Fibroblast of lung (primary cell): ENCODE measurements around the gene KIF26A. TPM values are rescaled to one million over a fixed set of nuclear protein-coding genes. Genes with fewer than 3 reads are reported as not detected.

Experiments used
- DNase-seq, 2 donors: peaks; one replicate each; pipeline versions ENCODE4 v3.0.0 to v3.0.0-alpha.2; 2010; ENCODE audit warnings: low read depth in 2 of 2
- H2AFZ ChIP-seq: 2 replicates; pipeline ENCODE4 v1.5.1; 2012; ENCODE audit warnings: low read length, control low read depth, inconsistent platforms
- H3K27ac ChIP-seq: 2 replicates; pipeline ENCODE4 v1.5.1; 2011; ENCODE audit warnings: low read length, control low read depth; ENCODE audit not compliant: insufficient read depth
- H3K27me3 ChIP-seq: 2 replicates; pipeline ENCODE4 v1.5.1; 2011; ENCODE audit warnings: mild to moderate bottlenecking, low read length; ENCODE audit not compliant: control insufficient read depth, insufficient read depth
- H3K36me3 ChIP-seq: 2 replicates; pipeline ENCODE4 v1.5.1; 2011; ENCODE audit warnings: low read length; ENCODE audit not compliant: control insufficient read depth, insufficient read depth
- H3K4me1 ChIP-seq: 2 replicates; pipeline ENCODE4 v1.5.1; 2011; ENCODE audit warnings: low read length; ENCODE audit not compliant: control insufficient read depth, insufficient read depth; ENCODE audit errors: extremely low read depth
- H3K4me2 ChIP-seq: 2 replicates; pipeline ENCODE4 v1.5.1; 2011; ENCODE audit warnings: low read length, control low read depth; ENCODE audit not compliant: insufficient read depth; ENCODE audit errors: extremely low read depth
- H3K4me3 ChIP-seq, 4 experiments: fragments of 200-600 bp in 1 of 4; sonication (generic) in 1 of 4; replicated peaks in 1 of 4; 2 replicates each; pipeline ENCODE4 v1.5.1; 2011 to 2016; ENCODE audit warnings: low read length in 4 of 4, low read depth in 3 of 4, mild to moderate bottlenecking in 3 of 4, control low read depth in 2 of 4, inconsistent platforms in 1 of 4, mixed read lengths in 1 of 4; ENCODE audit not compliant: insufficient read depth in 1 of 4; ENCODE audit errors: control extremely low read depth in 1 of 4
- H3K79me2 ChIP-seq: 2 replicates; pipeline ENCODE4 v1.5.1; 2012; ENCODE audit warnings: mild to moderate bottlenecking, low read length, inconsistent platforms; ENCODE audit not compliant: control insufficient read depth, insufficient read depth
- H3K9ac ChIP-seq: 2 replicates; pipeline ENCODE4 v1.5.1; 2011; ENCODE audit warnings: mild to moderate bottlenecking, low read length, control low read depth; ENCODE audit not compliant: insufficient read depth
- H3K9me3 ChIP-seq: 2 replicates; pipeline ENCODE4 v1.5.1; 2012; ENCODE audit warnings: low read depth, low read length; ENCODE audit not compliant: control insufficient read depth, insufficient read depth
- H4K20me1 ChIP-seq: 2 replicates; pipeline ENCODE4 v1.5.1; 2011; ENCODE audit warnings: low read length; ENCODE audit not compliant: control insufficient read depth, insufficient read depth; ENCODE audit errors: extremely low read depth
- CTCF ChIP-seq, 2 donors: IDR thresholded peaks in 1 of 2; conservative IDR thresholded peaks in 1 of 2; 1 replicate in 1 of 2; 2 replicates in 1 of 2; pipeline ENCODE4 v1.5.1; 2011 to 2012; ENCODE audit warnings: low read length in 2 of 2, control low read depth in 1 of 2, inconsistent platforms in 1 of 2, low read depth in 1 of 2, mild to moderate bottlenecking in 1 of 2
- EZH2 ChIP-seq: IDR thresholded peaks from 2 replicates; pipeline ENCODE4 v1.5.1; 2012; ENCODE audit warnings: low read length, control low read depth, mild to moderate bottlenecking; ENCODE audit errors: missing control alignments
- polyA plus RNA-seq, 2 donors: library from polyadenylated mRNA; depleted of rRNA in 1 of 2; stranded (reverse) in 1 of 2; unstranded in 1 of 2; fragments of >200 nt; gene quantifications; 2 replicates each; pipeline ENCODE4 v1.2.1, GENCODE V29; 2011 to 2012; ENCODE audit warnings: missing spikeins in 1 of 2
- total RNA-seq: library from RNA; depleted of rRNA; stranded (reverse); fragments of >200 nt; gene quantifications from 2 replicates; pipeline ENCODE4 v1.2.1, GENCODE V29; 2014

The KIF26A gene
- total and polyA plus RNA-seq, 2 donors (not counting 1 experiment from before 2014, with no cell fraction given), result 0.01 to 2.0 TPM

- no peaks in the 10 kb centered on the region for H3K79me2 ChIP-seq
- no peak for TF ChIP-seq EZH2
- no peak for TF ChIP-seq CTCF (conservative IDR thresholded peaks at IDR 0.05 in 1 of 2, IDR thresholded peaks at IDR 0.05 in 1 of 2; ENCODE audit: low read depth in 1 of 2, low read length in 2 of 2)
These were observed 73.4 kb downstream of the KIF26A start for GRCh38 chr14:104211741-104212140.

DNA sequence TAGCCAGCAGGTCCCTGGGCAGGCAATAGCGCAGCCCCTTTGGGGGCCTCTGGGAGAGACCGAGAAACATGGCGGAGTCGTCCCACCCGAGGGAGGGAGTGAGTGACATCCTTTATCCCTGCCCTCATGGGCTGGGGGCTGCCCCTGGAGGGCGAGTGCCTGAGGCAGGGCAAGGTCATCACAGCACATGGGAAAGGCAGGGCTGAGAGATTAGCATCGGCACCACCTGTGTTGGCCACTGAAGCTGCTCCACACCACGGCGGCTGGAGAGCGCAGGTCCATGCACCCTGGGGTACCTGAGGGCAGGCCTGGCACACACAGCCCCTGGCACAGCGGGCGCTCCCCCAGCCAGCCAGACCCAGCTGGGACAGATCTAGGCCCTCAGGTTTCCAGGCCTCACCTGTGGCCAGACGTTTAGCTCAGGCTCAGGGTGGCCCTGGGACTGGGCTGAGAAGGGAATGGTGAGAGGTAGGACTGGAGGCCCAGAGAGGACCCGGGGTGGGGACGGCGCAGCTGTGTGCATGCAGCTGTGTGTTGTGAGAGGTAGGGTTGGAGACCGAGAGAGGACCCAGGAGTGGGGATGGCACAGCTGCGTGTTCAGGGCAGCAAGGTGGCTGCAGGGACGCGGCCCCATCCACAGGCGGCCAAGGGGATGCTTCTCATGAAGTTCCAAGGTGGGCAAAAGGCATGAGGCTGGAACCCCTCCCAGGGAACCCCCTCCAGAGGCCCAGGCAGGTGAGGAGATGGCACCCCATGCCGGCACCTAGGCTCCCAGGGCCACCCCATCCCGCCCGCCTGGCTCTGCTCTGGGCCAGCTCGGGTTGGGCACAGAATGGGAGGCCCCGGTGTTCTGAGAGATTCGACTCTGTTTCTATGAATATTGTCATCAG is 74.1 kb downstream of the KIF26A start:
- Histone ChIP-seq H3K27me3 (no peaks in the 10 kb centered on the region), H3K9ac (no peak overlapping the region), H2AFZ (no peak overlapping the region), H3K79me2 (no peaks in the 10 kb centered on the region), H4K20me1 (no peaks in the 10 kb centered on the region), H3K4me3 (no peak overlapping the region), H3K4me1 (no peaks in the 10 kb centered on the region), H3K4me2 (no peak overlapping the region), H3K36me3 (no peaks in the 10 kb centered on the region), H3K27ac (no peak overlapping the region), H3K9me3 (no peaks in the 10 kb centered on the region)
- TF ChIP-seq CTCF (conservative IDR thresholded peaks at IDR 0.05 in 1 of 2, IDR thresholded peaks at IDR 0.05 in 1 of 2; ENCODE audit: low read depth in 1 of 2, low read length in 2 of 2) (no peak), EZH2 (no peak)
- no peak for DNase-seq

More at GRCh38 chr14:104211741-104212140, 73.4 kb downstream of the KIF26A start:
- no peaks in the 10 kb centered on the region for H3K27me3 ChIP-seq
- no peak overlapping the region for H3K27ac ChIP-seq
- H3K4me1 ChIP-seq, result no peaks in the 10 kb centered on the region
- no peak overlapping the region for H2AFZ ChIP-seq
- H3K9ac ChIP-seq, result no peak overlapping the region
- no peaks in the 10 kb centered on the region for H3K36me3 ChIP-seq
- no peak for DNase-seq
- no peaks in the 10 kb centered on the region for H3K9me3 ChIP-seq
- H3K4me3 ChIP-seq, result no peak overlapping the region
- H4K20me1 ChIP-seq, result no peaks in the 10 kb centered on the region
- no peak overlapping the region for H3K4me2 ChIP-seq

GRCh38 chr14:104213301-104214034 is 75.1 kb downstream of the KIF26A start:
- H3K4me2 ChIP-seq, result no peak overlapping the region
- H3K36me3 ChIP-seq, result no peaks in the 10 kb centered on the region
- no peak for DNase-seq
- H3K27ac ChIP-seq, result no peak overlapping the region
- H3K27me3 ChIP-seq, result no peaks in the 10 kb centered on the region
- H3K79me2 ChIP-seq, result no peaks in the 10 kb centered on the region
- no peak overlapping the region for H3K9ac ChIP-seq
- no peaks in the 10 kb centered on the region for H4K20me1 ChIP-seq
- TF ChIP-seq CTCF (conservative IDR thresholded peaks at IDR 0.05 in 1 of 2, IDR thresholded peaks at IDR 0.05 in 1 of 2; ENCODE audit: low read depth in 1 of 2, low read length in 2 of 2) (no peak), EZH2 (no peak)
- no peaks in the 10 kb centered on the region for H3K9me3 ChIP-seq
- no peaks in the 10 kb centered on the region for H3K4me1 ChIP-seq
- no peak overlapping the region for H3K4me3 ChIP-seq
- H2AFZ ChIP-seq, result no peak overlapping the region
